Gastroesophageal sphincter (tissue), 4 donors: Measurements from ENCODE around the gene PRTG. TPM values are rescaled to one million over a fixed set of nuclear protein-coding genes. Genes with fewer than 3 reads are reported as not detected.

ENCODE experiments used
- ATAC-seq: fragments of 150-250 bp; one replicate; pipeline ENCODE4 v1.9.1; 2016; ENCODE audit warnings: mild to moderate bottlenecking, moderate library complexity
- H3K27ac ChIP-seq, 4 donors: fragments of 200-600 bp; sonication (generic) in 3 of 4; 1 replicate in 3 of 4; 2 replicates in 1 of 4; pipeline ENCODE4 v1.5.1; 2016 to 2019
- H3K27me3 ChIP-seq: fragments of 200-600 bp; sonication (generic); one replicate; pipeline ENCODE4 v1.5.1; 2019
- H3K36me3 ChIP-seq, 2 donors: fragments of 200-600 bp; sonication (generic); one replicate each; pipeline ENCODE4 v1.5.1; 2019; ENCODE audit warnings: control low read depth in 1 of 2
- H3K4me1 ChIP-seq, 3 donors: fragments of 200-600 bp; sonication (generic); 1 replicate in 2 of 3; 2 replicates in 1 of 3; pipeline ENCODE4 v1.5.1; 2016 to 2019; ENCODE audit warnings: control low read depth in 2 of 3
- H3K4me3 ChIP-seq, 2 donors: fragments of 200-600 bp; sonication (generic); one replicate each; pipeline ENCODE4 v1.5.1; 2019; ENCODE audit warnings: mild to moderate bottlenecking in 1 of 2, moderate library complexity in 1 of 2
- H3K9me3 ChIP-seq, 3 donors: fragments of 200-600 bp; sonication (generic); one replicate each; pipeline ENCODE4 v1.5.1; 2017 to 2019; ENCODE audit warnings: control low read depth in 2 of 3
- EP300 ChIP-seq: sonication (generic); formaldehyde crosslinking; IDR thresholded peaks from one replicate; pipeline ENCODE4 v1.6.1; 2017; ENCODE audit warnings: antibody characterized with exemption, mild to moderate bottlenecking
- POLR2A ChIP-seq, 2 donors: fragments of 450-650 bp; IDR thresholded peaks; one replicate each; pipeline ENCODE4 v1.6.1; 2017; ENCODE audit warnings: antibody characterized with exemption in 2 of 2, mild to moderate bottlenecking in 2 of 2, moderate library complexity in 1 of 2
- POLR2AphosphoS5 ChIP-seq: sonication (generic); formaldehyde crosslinking; IDR thresholded peaks from one replicate; pipeline ENCODE4 v1.6.1; 2017; ENCODE audit warnings: antibody characterized with exemption
- WGBS, 2 donors: methylation state at CpG; one replicate each; pipeline ENCODE4 v1.1.5; 2018; ENCODE audit warnings: low coverage in 1 of 2; 5-methylcytosine and 5-hydroxymethylcytosine counted together
- total RNA-seq, 4 donors: library from RNA; depleted of rRNA; stranded (reverse); fragments of >200 nt; gene quantifications; one replicate each; pipeline ENCODE4 v1.1.0, GENCODE V29; 2016
- TF ChIP-seq, protein P1 (sequence below), 4 experiments: fragments of 200-600 bp in 2 of 4; fragments of 450-650 bp in 2 of 4; sonication (generic) in 1 of 4; IDR thresholded peaks; one replicate each; pipeline ENCODE4 v1.5.1; 2017 to 2019; ENCODE audit warnings: antibody characterized with exemption in 4 of 4, mild to moderate bottlenecking in 2 of 4, moderate library complexity in 2 of 4

PRTG gene
- total RNA-seq, 4 donors from 2014 or later = 0.81 to 3.3 (median 1.2) TPM

DNA sequence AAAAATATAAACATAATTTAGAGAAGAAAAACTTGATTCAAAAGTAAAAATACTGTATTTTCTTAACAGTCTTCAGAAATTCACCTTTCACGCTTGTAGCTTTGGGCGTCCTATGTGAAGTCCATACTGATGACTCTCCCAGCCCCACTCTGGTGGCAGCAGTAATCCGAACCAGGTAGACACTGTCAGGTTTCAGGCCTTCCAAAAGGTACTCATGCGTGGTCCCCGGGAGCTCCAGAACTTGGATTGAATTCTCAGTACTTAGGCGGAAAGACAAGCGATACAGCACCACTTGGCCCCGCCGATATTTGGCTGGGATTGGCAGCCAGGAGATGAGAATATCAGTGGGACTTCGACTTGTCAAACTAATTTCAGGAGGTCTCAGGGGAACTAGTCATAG lies 69.7 kb downstream of the PRTG start:
- ATAC-seq = no peak
- Histone ChIP-seq H3K27ac (no peak overlapping the region), H3K36me3 (no peaks in the 10 kb centered on the region), H3K9me3 (no peaks in the 10 kb centered on the region), H3K4me1 (no peaks in the 10 kb centered on the region), H3K27me3 (no peaks in the 10 kb centered on the region), H3K4me3 (no peak overlapping the region)
- no peak for TF ChIP-seq POLR2AphosphoS5
- TF ChIP-seq EP300 = no peak
- TF ChIP-seq POLR2A (IDR thresholded peaks at IDR 0.05) = no peak
- TF ChIP-seq, protein P1, sequence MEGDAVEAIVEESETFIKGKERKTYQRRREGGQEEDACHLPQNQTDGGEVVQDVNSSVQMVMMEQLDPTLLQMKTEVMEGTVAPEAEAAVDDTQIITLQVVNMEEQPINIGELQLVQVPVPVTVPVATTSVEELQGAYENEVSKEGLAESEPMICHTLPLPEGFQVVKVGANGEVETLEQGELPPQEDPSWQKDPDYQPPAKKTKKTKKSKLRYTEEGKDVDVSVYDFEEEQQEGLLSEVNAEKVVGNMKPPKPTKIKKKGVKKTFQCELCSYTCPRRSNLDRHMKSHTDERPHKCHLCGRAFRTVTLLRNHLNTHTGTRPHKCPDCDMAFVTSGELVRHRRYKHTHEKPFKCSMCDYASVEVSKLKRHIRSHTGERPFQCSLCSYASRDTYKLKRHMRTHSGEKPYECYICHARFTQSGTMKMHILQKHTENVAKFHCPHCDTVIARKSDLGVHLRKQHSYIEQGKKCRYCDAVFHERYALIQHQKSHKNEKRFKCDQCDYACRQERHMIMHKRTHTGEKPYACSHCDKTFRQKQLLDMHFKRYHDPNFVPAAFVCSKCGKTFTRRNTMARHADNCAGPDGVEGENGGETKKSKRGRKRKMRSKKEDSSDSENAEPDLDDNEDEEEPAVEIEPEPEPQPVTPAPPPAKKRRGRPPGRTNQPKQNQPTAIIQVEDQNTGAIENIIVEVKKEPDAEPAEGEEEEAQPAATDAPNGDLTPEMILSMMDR (IDR thresholded peaks at IDR 0.05) = no peak
- WGBS, 2 donors = 95 to 98% methylated on average over 5 to 10 of the region's 10 CpGs

DNA sequence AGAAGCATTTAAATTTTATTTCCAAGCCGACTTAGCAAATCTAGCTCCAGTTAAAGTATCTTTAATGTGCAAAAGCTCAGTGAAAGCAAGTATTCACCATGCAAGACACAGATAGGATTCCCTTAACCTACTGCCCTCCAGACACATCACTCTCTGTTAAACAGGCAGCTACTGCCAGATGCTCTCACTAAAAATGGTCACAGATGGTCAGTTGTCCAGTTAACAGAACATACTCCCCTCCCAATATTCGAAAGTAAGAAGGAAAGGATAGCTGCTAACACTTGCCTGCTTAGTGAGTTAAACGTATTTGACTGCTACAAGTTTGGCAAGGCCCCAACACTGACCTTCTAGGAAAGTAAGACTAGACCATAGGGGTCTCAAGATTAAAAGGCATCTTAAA lies 73.7 kb downstream of the PRTG start:
- TF ChIP-seq, protein P1 (IDR thresholded peaks at IDR 0.05) = no peak
- TF ChIP-seq EP300 (no peak), POLR2A (IDR thresholded peaks at IDR 0.05) (no peak), POLR2AphosphoS5 (no peak)
- no peaks in the 10 kb centered on the region for H3K36me3 ChIP-seq
- no peak overlapping the region for H3K27ac ChIP-seq
- ATAC-seq = no peak
- H3K9me3 ChIP-seq = no peaks in the 10 kb centered on the region
- H3K27me3 ChIP-seq = no peaks in the 10 kb centered on the region
- H3K4me1 ChIP-seq = no peaks in the 10 kb centered on the region
- WGBS, 2 donors = 57 to 61% methylated on average over 2 of the region's 3 CpGs
- H3K4me3 ChIP-seq = no peak overlapping the region

DNA sequence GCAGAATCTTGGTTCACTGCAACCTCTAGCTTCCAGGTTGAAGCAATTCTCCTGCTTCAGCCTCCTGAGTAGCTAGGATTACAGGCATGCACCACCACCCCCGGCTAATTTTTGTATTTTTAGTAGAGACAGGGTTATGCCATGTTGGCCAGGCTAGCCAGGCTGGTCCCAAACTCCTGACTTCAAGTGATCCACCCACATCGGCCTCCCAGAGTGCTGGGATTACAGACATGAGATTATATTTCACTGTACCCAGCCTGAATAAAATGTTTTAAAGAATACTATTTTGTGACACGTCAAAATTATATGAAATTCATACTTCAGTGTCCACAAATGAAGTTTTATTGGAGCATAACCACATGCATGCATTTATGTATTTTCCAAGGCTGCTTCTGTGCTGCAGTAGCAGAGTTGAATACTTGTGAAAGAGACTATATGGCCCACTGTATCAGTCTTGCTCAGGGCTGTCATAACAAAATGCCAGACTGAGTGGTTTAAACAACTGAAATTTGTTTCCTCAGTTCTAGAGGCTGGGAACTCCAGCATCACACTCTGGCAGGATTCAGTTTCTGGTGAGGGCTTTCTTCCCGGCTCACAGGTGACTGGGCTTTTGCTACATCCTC lies 77.2 kb downstream of the PRTG start:
- no peak for ATAC-seq
- no peaks in the 10 kb centered on the region for H3K27me3 ChIP-seq
- H3K27ac ChIP-seq = no peak overlapping the region
- no peak overlapping the region for H3K4me3 ChIP-seq
- WGBS, 2 donors = 96 to 100% methylated on average over 1 to 3 of the region's 4 CpGs
- no peaks in the 10 kb centered on the region for H3K9me3 ChIP-seq
- H3K36me3 ChIP-seq = no peaks in the 10 kb centered on the region
- TF ChIP-seq, protein P1 (IDR thresholded peaks at IDR 0.05) = no peak
- TF ChIP-seq POLR2AphosphoS5 = no peak
- TF ChIP-seq POLR2A (IDR thresholded peaks at IDR 0.05) = no peak
- TF ChIP-seq EP300 = no peak
- no peaks in the 10 kb centered on the region for H3K4me1 ChIP-seq

DNA sequence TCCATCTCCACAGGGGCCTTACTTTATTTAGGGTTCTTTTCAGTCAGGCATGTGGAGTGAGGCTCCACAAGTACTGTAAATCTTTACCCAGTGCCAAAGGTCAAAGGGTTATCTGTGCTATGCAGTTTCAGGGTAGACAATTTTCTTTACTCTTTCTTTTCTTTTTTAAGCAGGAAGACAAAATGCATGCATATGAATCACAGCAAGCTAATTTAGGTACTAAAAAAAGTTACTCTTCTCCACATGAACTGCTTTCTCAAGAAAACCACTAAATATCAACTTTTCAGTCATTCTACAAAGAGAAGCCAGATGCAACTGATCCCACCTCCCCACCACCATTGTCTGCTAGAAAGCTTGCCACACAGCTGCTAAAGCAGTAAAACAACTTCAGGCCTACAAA lies 81.5 kb downstream of the PRTG start:
- ATAC-seq = no peak
- Histone ChIP-seq H3K27me3 (no peaks in the 10 kb centered on the region), H3K4me1 (no peaks in the 10 kb centered on the region), H3K9me3 (no peaks in the 10 kb centered on the region), H3K36me3 (no peaks in the 10 kb centered on the region), H3K4me3 (no peak overlapping the region), H3K27ac (no peak overlapping the region)
- no peak for TF ChIP-seq POLR2AphosphoS5
- TF ChIP-seq EP300 = no peak
- TF ChIP-seq POLR2A (IDR thresholded peaks at IDR 0.05) = no peak
- TF ChIP-seq, protein P1 (IDR thresholded peaks at IDR 0.05) = no peak

DNA sequence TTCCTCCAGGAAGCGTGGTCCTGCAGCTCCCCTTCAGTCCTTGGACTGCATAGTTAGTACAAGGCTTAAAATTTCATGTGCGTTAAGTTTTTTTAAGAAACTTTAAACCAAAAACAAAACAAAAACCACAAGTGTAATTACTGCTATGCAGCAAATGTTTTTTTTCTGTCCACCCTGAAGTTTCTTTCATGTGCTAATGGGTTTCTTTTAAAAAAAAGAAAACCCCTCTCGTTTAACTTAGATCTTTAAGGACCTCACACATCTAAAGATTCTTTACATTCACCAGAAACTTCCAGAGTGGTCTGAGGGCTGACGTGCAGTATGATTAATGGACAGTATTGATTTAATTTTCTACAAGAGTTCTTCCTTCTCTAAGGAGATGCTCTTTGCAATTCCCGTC lies 82.8 kb downstream of the PRTG start:
- no peak for ATAC-seq

More for the DNA sequence above, 82.8 kb downstream of the PRTG start:
- H3K4me3 ChIP-seq = no peak overlapping the region
- 91 to 94% methylated on average over 5 of the region's 5 CpGs for WGBS, 2 donors
- H3K4me1 ChIP-seq = no peaks in the 10 kb centered on the region
- TF ChIP-seq POLR2AphosphoS5 = no peak
- TF ChIP-seq, protein P1 (IDR thresholded peaks at IDR 0.05) = no peak
- no peak for TF ChIP-seq EP300
- TF ChIP-seq POLR2A (IDR thresholded peaks at IDR 0.05) = no peak
- no peak overlapping the region for H3K27ac ChIP-seq
- no peaks in the 10 kb centered on the region for H3K27me3 ChIP-seq
- H3K36me3 ChIP-seq = no peaks in the 10 kb centered on the region
- no peaks in the 10 kb centered on the region for H3K9me3 ChIP-seq
